ENCODE results near the gene ABCG1.

ABCG1 gene

GRCh38 chr21:42234464-42235241 lies 15.7 kb downstream of the ABCG1 start:
- DNase-seq, result no peak

- no peak for DNase-seq
Observed at GRCh38 chr21:42235593-42235992, 16.7 kb downstream of the ABCG1 start.

GRCh38 chr21:42236014-42236413 lies 17.1 kb downstream of the ABCG1 start:
- DNase-seq, result no peak

GRCh38 chr21:42236693-42237092 lies 17.8 kb downstream of the ABCG1 start:
- DNase-seq, result no peak

- no peak for DNase-seq
Observed at GRCh38 chr21:42237161-42237560, 18.2 kb downstream of the ABCG1 start.

- no peak for DNase-seq
Observed at GRCh38 chr21:42237577-42237976, 18.6 kb downstream of the ABCG1 start.

GRCh38 chr21:42238185-42238934 lies 19.4 kb downstream of the ABCG1 start:
- no peak for DNase-seq

GRCh38 chr21:42239556-42239955 lies 20.6 kb downstream of the ABCG1 start:
- no peak for DNase-seq

- DNase-seq, result no peak
Observed at GRCh38 chr21:42239973-42240372, 21.0 kb downstream of the ABCG1 start.

- DNase-seq, result no peak
Observed at GRCh38 chr21:42242611-42243010, 23.7 kb downstream of the ABCG1 start.

- no peak for DNase-seq
Observed at GRCh38 chr21:42243026-42243425, 24.1 kb downstream of the ABCG1 start.

GRCh38 chr21:42245331-42246193 lies 26.6 kb downstream of the ABCG1 start:
- DNase-seq, result no peak

GRCh38 chr21:42247716-42248115 lies 28.8 kb downstream of the ABCG1 start:
- no peak for DNase-seq

- DNase-seq, result no peak
Observed at GRCh38 chr21:42248241-42248640, 29.3 kb downstream of the ABCG1 start.

GRCh38 chr21:42248783-42249597 lies 30.1 kb downstream of the ABCG1 start:
- DNase-seq, result no peak

- no peak for DNase-seq
Observed at GRCh38 chr21:42250422-42251403, 31.8 kb downstream of the ABCG1 start.

- DNase-seq, result no peak
Observed at GRCh38 chr21:42251654-42252324, 32.8 kb downstream of the ABCG1 start.

GRCh38 chr21:42252325-42252654 lies 33.4 kb downstream of the ABCG1 start:
- no peak for DNase-seq

GRCh38 chr21:42252778-42253340 lies 33.9 kb downstream of the ABCG1 start:
- no peak for DNase-seq

- DNase-seq, result no peak
Observed at GRCh38 chr21:42253466-42253865, 34.5 kb downstream of the ABCG1 start.

Data from bone marrow (tissue), 2 donors.